HepG2 (cell line): ENCODE measurements around the gene PLCB1. TPM values are rescaled to one million over a fixed set of nuclear protein-coding genes. Genes with fewer than 3 reads are reported as not detected.

ENCODE experiments used
- ATAC-seq: fragments of 200-7000 bp; cut with Tn5 transposase; 3 replicates; pipeline ENCODE4 v1.9.1; 2020; ENCODE audit warnings: mild to moderate bottlenecking, moderate library complexity
- BruUV-seq: library from RNA; stranded (reverse); fragments of 400-500 nt; replicated peaks from 2 replicates; lab custom pipeline; 2021; lab: Mats Ljungman, UMichigan
- CTCF ChIA-PET: fragments of 300-600 bp; formaldehyde crosslinking; extraction: SDS; loops from one replicate; lab custom pipeline; 2021; ENCODE audit warnings: low total read pairs, inconsistent platforms, low intra/inter-chr PET ratio; lab: Yijun Ruan, JAX
- POLR2A ChIA-PET: fragments of 350-600 bp; sonication (Branson Sonifier 250); formaldehyde crosslinking; loops from one replicate; lab custom pipeline; 2020; ENCODE audit warnings: antibody characterized with exemption, inconsistent platforms; lab: Yijun Ruan, JAX
- DNase-seq: peaks from one replicate; pipeline ENCODE4 v3.0.0-alpha.2; 2015; ENCODE audit warnings: low spot score
- FAIRE-seq: peaks from 3 replicates; lab custom pipeline; 2011; peaks lifted over from hg19 to GRCh38; lab: Jason Lieb, UNC
- H2AFZ ChIP-seq: one replicate; pipeline ENCODE4 v1.6.1; 2011; ENCODE audit warnings: low read length, inconsistent platforms
- H3K27ac ChIP-seq: fragments of 300-600 bp; 3 replicates; pipeline ENCODE4 v1.8.0; 2011; ENCODE audit warnings: mixed run types, mild to moderate bottlenecking, mixed read lengths, low read length, inconsistent platforms; ENCODE audit not compliant: insufficient read depth; ENCODE audit errors: extremely low read length
- H3K27me3 ChIP-seq, 2 experiments: fragments of 200-600 bp in 1 of 2; 2 replicates in 1 of 2; 3 replicates in 1 of 2; pipeline versions ENCODE4 v1.6.0 to v1.8.0; 2011; ENCODE audit warnings: low read length in 2 of 2, mild to moderate bottlenecking in 2 of 2, moderate library complexity in 2 of 2, inconsistent platforms in 1 of 2; ENCODE audit not compliant: insufficient read depth in 2 of 2, control insufficient read depth in 1 of 2
- H3K36me3 ChIP-seq, 2 experiments: fragments of 200-600 bp in 1 of 2; replicated peaks in 1 of 2; 2 replicates in 1 of 2; 3 replicates in 1 of 2; pipeline versions ENCODE4 v1.5.1 to v1.8.0; 2011; ENCODE audit warnings: low read length in 2 of 2, inconsistent platforms in 1 of 2; ENCODE audit not compliant: insufficient read depth in 2 of 2, control insufficient read depth in 1 of 2
- H3K4me1 ChIP-seq: 2 replicates; pipeline ENCODE4 v1.5.1; 2012; ENCODE audit warnings: low read length, inconsistent platforms; ENCODE audit not compliant: insufficient read depth
- H3K4me2 ChIP-seq: 2 replicates; pipeline ENCODE4 v1.6.0; 2011; ENCODE audit warnings: low read depth, low read length, inconsistent platforms
- H3K4me3 ChIP-seq, 3 experiments: fragments of 200-600 bp in 1 of 3; sonication (generic), shearing (Covaris generic) in 1 of 3; replicated peaks in 1 of 3; 2 replicates each; pipeline ENCODE4 v1.5.1; 2011 to 2016; ENCODE audit warnings: low read length in 3 of 3, inconsistent platforms in 2 of 3, low read depth in 2 of 3, mild to moderate bottlenecking in 2 of 3, control low read depth in 1 of 3, mixed read lengths in 1 of 3; ENCODE audit not compliant: insufficient read depth in 1 of 3
- H3K79me2 ChIP-seq: one replicate; pipeline ENCODE4 v1.6.1; 2011; ENCODE audit warnings: low read length, inconsistent platforms; ENCODE audit not compliant: insufficient read depth
- H3K9ac ChIP-seq: 2 replicates; pipeline ENCODE4 v1.6.0; 2011; ENCODE audit warnings: mild to moderate bottlenecking, low read depth, low read length, inconsistent platforms; ENCODE audit not compliant: insufficient read depth
- H3K9me3 ChIP-seq: 2 replicates; pipeline ENCODE4 v1.5.1; 2012; ENCODE audit warnings: mild to moderate bottlenecking, low read length
- H4K20me1 ChIP-seq: 2 replicates; pipeline ENCODE4 v1.6.0; 2011; ENCODE audit warnings: inconsistent platforms, mild to moderate bottlenecking, low read length, moderate library complexity; ENCODE audit not compliant: insufficient read depth
- CCAR2 ChIP-seq: fragments of 200-400 bp; formaldehyde crosslinking; optimal IDR thresholded peaks from 2 replicates; pipeline ENCODE3; 2018; ENCODE audit warnings: low read depth, mild to moderate bottlenecking, low read length, moderate library complexity
- CHD2 ChIP-seq: IDR thresholded peaks from 2 replicates; pipeline ENCODE4 v1.6.1; 2011; ENCODE audit warnings: low read depth, low read length, improper control_type of control experiment
- DNMT1 ChIP-seq: sonication (generic); formaldehyde crosslinking; IDR thresholded peaks from 2 replicates; pipeline ENCODE4 v1.5.1; 2020; ENCODE audit warnings: mild to moderate bottlenecking, missing genetic modification reagents
- EHMT2 ChIP-seq: fragments of 200-600 bp; sonication (generic); IDR thresholded peaks from 2 replicates; pipeline ENCODE4 v1.7.0; 2017; ENCODE audit warnings: antibody characterized with exemption, low read depth, low read length, borderline replicate concordance
- JUN ChIP-seq: sonication (generic); formaldehyde crosslinking; IDR thresholded peaks from 2 replicates; pipeline ENCODE4 v1.4.0; 2020; ENCODE audit warnings: mild to moderate bottlenecking, missing genetic modification reagents
- KDM1A ChIP-seq: IDR thresholded peaks from 2 replicates; pipeline ENCODE4 v1.6.1; 2016; ENCODE audit warnings: missing compliant biosample characterization
- MED1 ChIP-seq: sonication (generic); formaldehyde crosslinking; IDR thresholded peaks from 2 replicates; pipeline ENCODE4 v1.4.0; 2020; ENCODE audit warnings: missing genetic modification reagents
- NRL ChIP-seq: sonication (generic); formaldehyde crosslinking; IDR thresholded peaks from 2 replicates; pipeline ENCODE4 v1.5.0; 2020; ENCODE audit warnings: missing genetic modification reagents, mild to moderate bottlenecking, moderate library complexity, borderline replicate concordance
- POGZ ChIP-seq: sonication (generic); formaldehyde crosslinking; IDR thresholded peaks from 2 replicates; pipeline ENCODE4 v1.4.0; 2020; ENCODE audit warnings: mild to moderate bottlenecking, missing genetic modification reagents
- SMAD3 ChIP-seq: sonication (generic); formaldehyde crosslinking; IDR thresholded peaks from 2 replicates; pipeline ENCODE4 v1.4.0; 2020; ENCODE audit warnings: missing genetic modification reagents
- SUZ12 ChIP-seq: fragments of 150-350 bp; IDR thresholded peaks from 2 replicates; pipeline ENCODE4 v1.6.1; 2014; ENCODE audit warnings: low read depth, low read length
- ZNF335 ChIP-seq: sonication (generic); formaldehyde crosslinking; IDR thresholded peaks from 2 replicates; pipeline ENCODE4 v1.4.0; 2020; ENCODE audit warnings: missing genetic modification reagents
- ZNF850 ChIP-seq: sonication (generic); formaldehyde crosslinking; conservative IDR thresholded peaks from 2 replicates; pipeline ENCODE4 v1.9.0; 2021; ENCODE audit warnings: mild to moderate bottlenecking, missing genetic modification reagents
- ZNF878 ChIP-seq: sonication (generic); formaldehyde crosslinking; IDR thresholded peaks from 2 replicates; pipeline ENCODE4 v1.8.1; 2023; ENCODE audit warnings: mild to moderate bottlenecking, missing genetic modification reagents, moderate library complexity
- WGBS: methylation state at CpG from one replicate; pipeline ENCODE4 v1.1.6; 2017; ENCODE audit warnings: low lambda C conversion rate; 5-methylcytosine and 5-hydroxymethylcytosine counted together
- in situ Hi-C: cut with HindIII; loops from 2 replicates; pipeline ENCODE4 v1.10.0; 2017; ENCODE audit warnings: low pct_unique_long_range_greater_than_20kb; ENCODE audit not compliant: extremely low pct_ligation_motif_present
- intact Hi-C: fragments of 100-400 bp; cut with micrococcal nuclease; formaldehyde crosslinking; loops from one replicate; pipeline ENCODE4 v1.10.0; 2022; ENCODE audit not compliant: unreplicated experiment
- polyA plus RNA-seq, 8 experiments: library from polyadenylated mRNA; depleted of rRNA in 3 of 8; stranded (reverse) in 7 of 8; unstranded in 1 of 8; fragments of >200 nt; fragmentation: Illumina TruSeq in 4 of 8; extraction: Trizol in 4 of 8; gene quantifications; 2 replicates each; pipeline versions ENCODE4 v1.2.1 to v1.2.3, GENCODE V29; 2011 to 2016; ENCODE audit warnings: low read depth in 4 of 8, missing spikeins in 1 of 8, mixed read lengths in 1 of 8; ENCODE audit not compliant: insufficient read depth in 1 of 8
- total RNA-seq, 5 experiments: library from RNA; depleted of rRNA; stranded (reverse); fragments of >200 nt; fragmentation: Illumina TruSeq; extraction: Trizol; gene quantifications; 2 replicates each; pipeline ENCODE4 v1.2.3, GENCODE V29; 2016; ENCODE audit warnings: low read depth in 1 of 5
- TF ChIP-seq, protein P1 (sequence below): IDR thresholded peaks from 2 replicates; pipeline ENCODE4 v1.6.1; 2016; ENCODE audit warnings: low read depth
- TF ChIP-seq, protein P2 (sequence below): sonication (generic); formaldehyde crosslinking; IDR thresholded peaks from 2 replicates; pipeline ENCODE4 v1.5.0; 2020; ENCODE audit warnings: missing genetic modification reagents
- TF ChIP-seq, protein P3 (sequence below): IDR thresholded peaks from 2 replicates; pipeline ENCODE4 v1.6.1; 2012; ENCODE audit warnings: inconsistent platforms

The PLCB1 gene
- total and polyA plus RNA-seq, 2 of the 13 experiments (the other 11 are each of a cell fraction or from before 2014, with no cell fraction given): 42.4 to 55.9 TPM

DNA sequence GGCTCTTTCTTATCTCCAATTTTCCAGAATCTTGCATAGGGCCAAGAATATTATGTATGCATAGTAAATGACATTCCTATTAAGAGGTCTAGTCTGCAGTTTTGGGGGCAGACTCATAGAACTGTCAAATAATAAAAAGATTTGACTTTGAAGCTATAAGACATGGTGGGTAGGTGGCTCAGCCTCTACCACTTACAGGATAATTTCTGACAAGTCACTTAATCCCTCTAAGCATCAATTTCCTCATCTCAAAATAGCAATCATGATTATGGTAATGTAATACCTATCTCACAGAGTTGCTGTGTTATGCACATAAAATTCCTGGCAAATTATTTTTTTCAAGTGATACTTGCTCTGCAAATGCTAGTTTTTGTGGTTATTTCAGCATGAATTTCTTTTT is 329.1 kb downstream of the PLCB1 start:
- Histone ChIP-seq H3K27me3 (no peaks in the 10 kb centered on the region), H3K4me1 (no peaks in the 10 kb centered on the region), H3K4me3 (no peak overlapping the region), H3K36me3 (peaks cover 0 to 1% of the 10 kb centered on the region in 2 experiments; a peak in 1 of 5 replicates), H3K9me3 (peaks cover 15% of the 10 kb centered on the region), H3K27ac (no peak overlapping the region), H3K79me2 (peaks cover 4% of the 10 kb centered on the region), H4K20me1 (no peaks in the 10 kb centered on the region), H3K4me2 (no peak overlapping the region), H2AFZ (no peak overlapping the region), H3K9ac (no peak overlapping the region)
- no peak for ATAC-seq
- no peak for DNase-seq
- POLR2A ChIA-PET: no interaction called here
- in situ Hi-C loops (no loop called here), intact Hi-C loops (no loop called here)
- no peak for FAIRE-seq
- no peak for TF ChIP-seq ZNF878 (CRISPR knock-in tag)
- no peak for TF ChIP-seq EHMT2
- TF ChIP-seq JUN (CRISPR knock-in tag): no peak
- TF ChIP-seq CHD2: no peak
- no peak for TF ChIP-seq ZNF335 (CRISPR knock-in tag)
- no peak for TF ChIP-seq MED1 (CRISPR knock-in tag)
- TF ChIP-seq, protein P1, sequence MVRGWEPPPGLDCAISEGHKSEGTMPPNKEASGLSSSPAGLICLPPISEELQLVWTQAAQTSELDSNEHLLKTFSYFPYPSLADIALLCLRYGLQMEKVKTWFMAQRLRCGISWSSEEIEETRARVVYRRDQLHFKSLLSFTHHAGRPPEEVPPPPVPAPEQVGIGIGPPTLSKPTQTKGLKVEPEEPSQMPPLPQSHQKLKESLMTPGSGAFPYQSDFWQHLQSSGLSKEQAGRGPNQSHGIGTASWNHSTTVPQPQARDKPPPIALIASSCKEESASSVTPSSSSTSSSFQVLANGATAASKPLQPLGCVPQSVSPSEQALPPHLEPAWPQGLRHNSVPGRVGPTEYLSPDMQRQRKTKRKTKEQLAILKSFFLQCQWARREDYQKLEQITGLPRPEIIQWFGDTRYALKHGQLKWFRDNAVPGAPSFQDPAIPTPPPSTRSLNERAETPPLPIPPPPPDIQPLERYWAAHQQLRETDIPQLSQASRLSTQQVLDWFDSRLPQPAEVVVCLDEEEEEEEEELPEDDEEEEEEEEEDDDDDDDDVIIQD: no peak
- CTCF ChIA-PET: no interaction called here
- no TSS peak for BruUV-seq

DNA sequence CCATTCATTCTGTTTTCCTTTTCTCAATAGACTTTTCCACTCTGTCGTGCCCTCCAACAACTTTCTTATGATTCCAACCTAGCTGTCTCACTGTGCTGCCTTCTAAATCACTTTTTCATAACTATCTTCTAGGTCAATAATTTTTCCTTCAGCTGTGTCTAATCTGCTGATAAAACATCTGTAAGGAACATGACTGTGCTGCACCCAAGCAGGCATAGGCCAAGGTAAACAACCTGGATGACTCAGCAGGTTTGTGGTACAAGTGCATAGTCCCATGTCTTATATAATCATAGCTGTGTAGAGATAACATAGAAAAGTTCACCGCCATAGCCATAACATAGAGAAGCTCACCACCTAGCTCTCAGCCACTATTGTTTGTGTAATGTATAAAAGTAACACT is 332.3 kb downstream of the PLCB1 start:
- no peak overlapping the region for H2AFZ ChIP-seq
- ATAC-seq (peak; percentile 38; the same call in 1 of the 3 replicates), FAIRE-seq (no peak), DNase-seq (peak; percentile 66)
- no peak overlapping the region for H3K4me3 ChIP-seq
- peaks cover 4% of the 10 kb centered on the region for H3K79me2 ChIP-seq
- H4K20me1 ChIP-seq: no peaks in the 10 kb centered on the region
- H3K4me1 ChIP-seq: no peaks in the 10 kb centered on the region
- POLR2A ChIA-PET: no interaction called here
- intact Hi-C loops (no loop called here), in situ Hi-C loops (no loop called here)
- H3K9ac ChIP-seq: no peak overlapping the region
- H3K27me3 ChIP-seq: no peaks in the 10 kb centered on the region
- 98% methylated on average over 2 of the region's 2 CpGs for WGBS
- H3K4me2 ChIP-seq: no peak overlapping the region
- H3K36me3 ChIP-seq: peaks cover 0 to 1% of the 10 kb centered on the region in 2 experiments; a peak in 1 of 5 replicates
- no TSS peak for BruUV-seq
- no peak overlapping the region for H3K27ac ChIP-seq
- peaks cover 15% of the 10 kb centered on the region for H3K9me3 ChIP-seq
- CTCF ChIA-PET: no interaction called here
- TF ChIP-seq SMAD3 (no peak), MED1 (CRISPR knock-in tag) (peak; percentile 46; the same call in 1 of the 2 replicates), POGZ (CRISPR knock-in tag) (peak; percentile 93), ZNF850 (no peak), NRL (CRISPR knock-in tag) (no peak), CCAR2 (no peak), DNMT1 (CRISPR knock-in tag) (no peak), KDM1A (CRISPR knock-in tag) (0 out of 2 replicates have a peak, but pooled peaks have one; percentile 25), SUZ12 (no peak)
- TF ChIP-seq, protein P2, sequence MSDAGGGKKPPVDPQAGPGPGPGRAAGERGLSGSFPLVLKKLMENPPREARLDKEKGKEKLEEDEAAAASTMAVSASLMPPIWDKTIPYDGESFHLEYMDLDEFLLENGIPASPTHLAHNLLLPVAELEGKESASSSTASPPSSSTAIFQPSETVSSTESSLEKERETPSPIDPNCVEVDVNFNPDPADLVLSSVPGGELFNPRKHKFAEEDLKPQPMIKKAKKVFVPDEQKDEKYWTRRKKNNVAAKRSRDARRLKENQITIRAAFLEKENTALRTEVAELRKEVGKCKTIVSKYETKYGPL (CRISPR knock-in tag): peak; percentile 87; the same call in 1 of the 2 replicates
- TF ChIP-seq, protein P3, sequence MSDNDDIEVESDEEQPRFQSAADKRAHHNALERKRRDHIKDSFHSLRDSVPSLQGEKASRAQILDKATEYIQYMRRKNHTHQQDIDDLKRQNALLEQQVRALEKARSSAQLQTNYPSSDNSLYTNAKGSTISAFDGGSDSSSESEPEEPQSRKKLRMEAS: no peak
- TF ChIP-seq, protein P1: peak; percentile 97; the same call in 1 of the 2 replicates
